HG03342 (cell line): Measurements from ENCODE around the gene CFAP73.

Source experiments
- ATAC-seq: cut with Tn5 transposase; IDR thresholded peaks from one replicate; pipeline ENCODE4 v1.9.1; 2021; ENCODE audit warnings: mild to moderate bottlenecking, moderate library complexity; ENCODE audit not compliant: unreplicated experiment

Gene CFAP73

GRCh38 chr12:113162102-113163029 is 12.8 kb downstream of the CFAP73 start:
- no peak for ATAC-seq

GRCh38 chr12:113163030-113163360 is 13.5 kb downstream of the CFAP73 start:
- ATAC-seq, result no peak

- ATAC-seq, result no peak
Measured at GRCh38 chr12:113164014-113164413, 14.5 kb downstream of the CFAP73 start.

- ATAC-seq, result no peak
Measured at GRCh38 chr12:113165521-113166450, 16.3 kb downstream of the CFAP73 start.

GRCh38 chr12:113167868-113168267 is 18.3 kb downstream of the CFAP73 start:
- ATAC-seq, result no peak

- ATAC-seq, result no peak
Measured at GRCh38 chr12:113169697-113170096, 20.2 kb downstream of the CFAP73 start.

GRCh38 chr12:113170457-113170856 is 20.9 kb downstream of the CFAP73 start:
- no peak for ATAC-seq

GRCh38 chr12:113170926-113171325 is 21.4 kb downstream of the CFAP73 start:
- ATAC-seq, result no peak

- no peak for ATAC-seq
Measured at GRCh38 chr12:113171543-113171942, 22.0 kb downstream of the CFAP73 start.

GRCh38 chr12:113172185-113172584 is 22.7 kb downstream of the CFAP73 start:
- ATAC-seq, result no peak

- ATAC-seq, result peak; percentile 70
Measured at GRCh38 chr12:113173081-113173698, 23.7 kb downstream of the CFAP73 start.

- no peak for ATAC-seq
Measured at GRCh38 chr12:113174461-113175384, 25.2 kb downstream of the CFAP73 start.

- no peak for ATAC-seq
Measured at GRCh38 chr12:113179023-113179422, 29.5 kb downstream of the CFAP73 start.

GRCh38 chr12:113180333-113180732 is 30.8 kb downstream of the CFAP73 start:
- no peak for ATAC-seq

GRCh38 chr12:113181975-113182374 is 32.5 kb downstream of the CFAP73 start:
- ATAC-seq, result no peak

- no peak for ATAC-seq
Measured at GRCh38 chr12:113183030-113183589, 33.6 kb downstream of the CFAP73 start.

GRCh38 chr12:113184098-113184899 is 34.8 kb downstream of the CFAP73 start:
- peak; percentile 54 for ATAC-seq

- ATAC-seq, result peak; percentile 75
Measured at GRCh38 chr12:113184900-113185179, 35.3 kb downstream of the CFAP73 start.
